PFSK-1 (cell line): ENCODE results near the gene PTS.

Experiments used
- FOXP2 ChIP-seq: optimal IDR thresholded peaks from 2 replicates; pipeline ENCODE3; 2011; ENCODE audit warnings: borderline replicate concordance, control low read depth, inconsistent platforms; ENCODE audit not compliant: insufficient read depth; ENCODE audit errors: extremely low read length, extremely low read depth
- POLR2AphosphoS5 ChIP-seq: IDR thresholded peaks from 2 replicates; pipeline ENCODE4 v1.6.1; 2012; ENCODE audit warnings: low read depth, mild to moderate bottlenecking, control low read depth, low read length, moderate library complexity
- SIN3A ChIP-seq: IDR thresholded peaks from 2 replicates; pipeline ENCODE4 v1.6.1; 2012; ENCODE audit warnings: mild to moderate bottlenecking, low read length, moderate library complexity, borderline replicate concordance; ENCODE audit not compliant: insufficient read depth
- TAF1 ChIP-seq: IDR thresholded peaks from 2 replicates; pipeline ENCODE4 v1.6.1; 2012; ENCODE audit warnings: low read length, control low read depth, borderline replicate concordance; ENCODE audit not compliant: insufficient read depth
- TF ChIP-seq, protein P1 (sequence below), 2 experiments: IDR thresholded peaks; 2 replicates each; pipeline versions ENCODE4 v1.6.1 to v1.8.0; 2011 to 2012; ENCODE audit warnings: low read depth in 2 of 2, low read length in 2 of 2, control low read depth in 1 of 2, inconsistent platforms in 1 of 2, mild to moderate bottlenecking in 1 of 2, moderate library complexity in 1 of 2; ENCODE audit not compliant: insufficient read depth in 1 of 2

The PTS gene

DNA sequence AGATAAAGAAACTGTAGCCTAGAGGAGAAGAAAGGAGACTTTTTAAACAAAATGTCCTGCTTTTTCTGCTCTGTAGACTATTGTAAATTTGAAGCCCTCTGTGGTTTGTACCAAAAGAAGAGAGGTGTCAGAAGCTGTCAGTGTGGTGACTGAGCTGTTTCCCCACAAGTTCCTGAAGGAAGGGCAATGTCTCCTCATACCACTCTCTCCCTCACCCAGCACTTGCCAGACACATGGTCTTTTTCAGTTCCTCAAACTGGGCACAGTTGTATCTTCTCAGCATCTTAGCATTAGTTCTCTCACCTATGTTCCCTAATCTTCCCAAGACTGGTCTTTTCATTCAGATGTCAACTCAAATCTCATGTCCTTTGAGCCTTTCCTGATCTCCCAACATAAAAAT lies 46.6 kb upstream of the PTS start:
- TF ChIP-seq POLR2AphosphoS5 (no peak), FOXP2 (no peak), SIN3A (no peak), TAF1 (no peak)
- TF ChIP-seq, protein P1, sequence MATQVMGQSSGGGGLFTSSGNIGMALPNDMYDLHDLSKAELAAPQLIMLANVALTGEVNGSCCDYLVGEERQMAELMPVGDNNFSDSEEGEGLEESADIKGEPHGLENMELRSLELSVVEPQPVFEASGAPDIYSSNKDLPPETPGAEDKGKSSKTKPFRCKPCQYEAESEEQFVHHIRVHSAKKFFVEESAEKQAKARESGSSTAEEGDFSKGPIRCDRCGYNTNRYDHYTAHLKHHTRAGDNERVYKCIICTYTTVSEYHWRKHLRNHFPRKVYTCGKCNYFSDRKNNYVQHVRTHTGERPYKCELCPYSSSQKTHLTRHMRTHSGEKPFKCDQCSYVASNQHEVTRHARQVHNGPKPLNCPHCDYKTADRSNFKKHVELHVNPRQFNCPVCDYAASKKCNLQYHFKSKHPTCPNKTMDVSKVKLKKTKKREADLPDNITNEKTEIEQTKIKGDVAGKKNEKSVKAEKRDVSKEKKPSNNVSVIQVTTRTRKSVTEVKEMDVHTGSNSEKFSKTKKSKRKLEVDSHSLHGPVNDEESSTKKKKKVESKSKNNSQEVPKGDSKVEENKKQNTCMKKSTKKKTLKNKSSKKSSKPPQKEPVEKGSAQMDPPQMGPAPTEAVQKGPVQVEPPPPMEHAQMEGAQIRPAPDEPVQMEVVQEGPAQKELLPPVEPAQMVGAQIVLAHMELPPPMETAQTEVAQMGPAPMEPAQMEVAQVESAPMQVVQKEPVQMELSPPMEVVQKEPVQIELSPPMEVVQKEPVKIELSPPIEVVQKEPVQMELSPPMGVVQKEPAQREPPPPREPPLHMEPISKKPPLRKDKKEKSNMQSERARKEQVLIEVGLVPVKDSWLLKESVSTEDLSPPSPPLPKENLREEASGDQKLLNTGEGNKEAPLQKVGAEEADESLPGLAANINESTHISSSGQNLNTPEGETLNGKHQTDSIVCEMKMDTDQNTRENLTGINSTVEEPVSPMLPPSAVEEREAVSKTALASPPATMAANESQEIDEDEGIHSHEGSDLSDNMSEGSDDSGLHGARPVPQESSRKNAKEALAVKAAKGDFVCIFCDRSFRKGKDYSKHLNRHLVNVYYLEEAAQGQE (IDR thresholded peaks at IDR 0.05; ENCODE audit: insufficient read depth in 1 of 2, low read depth in 2 of 2, low read length in 2 of 2): no peak

- TF ChIP-seq TAF1 (no peak), FOXP2 (no peak), SIN3A (no peak), POLR2AphosphoS5 (no peak)
- TF ChIP-seq, protein P1 (IDR thresholded peaks at IDR 0.05; ENCODE audit: insufficient read depth in 1 of 2, low read depth in 2 of 2, low read length in 2 of 2): no peak
Observed at GRCh38 chr11:112182867-112183266, 43.4 kb upstream of the PTS start.

DNA sequence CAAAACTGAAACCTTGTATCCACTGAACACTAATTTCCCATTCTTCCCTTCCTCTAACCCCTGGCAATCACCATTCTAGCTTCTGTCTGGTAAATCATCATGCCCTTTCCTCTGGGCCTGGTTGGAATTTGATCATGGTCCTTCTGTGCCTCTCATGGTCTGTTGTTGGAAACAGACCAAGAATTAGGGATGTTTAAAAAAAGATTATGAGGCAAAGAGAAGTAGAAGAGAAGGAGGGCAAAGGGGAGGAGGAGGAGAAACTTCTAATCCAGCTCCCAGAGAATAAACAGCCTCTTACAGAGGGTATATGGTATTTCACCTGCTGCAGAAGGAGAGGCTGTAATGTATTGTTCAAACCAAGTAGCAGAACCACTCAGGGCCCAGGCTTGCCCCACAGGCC lies 40.3 kb upstream of the PTS start:
- TF ChIP-seq SIN3A: no peak
- no peak for TF ChIP-seq FOXP2
- TF ChIP-seq POLR2AphosphoS5: no peak
- no peak for TF ChIP-seq TAF1
- TF ChIP-seq, protein P1 (IDR thresholded peaks at IDR 0.05; ENCODE audit: insufficient read depth in 1 of 2, low read depth in 2 of 2, low read length in 2 of 2): no peak

GRCh38 chr11:112186304-112186703 lies 39.9 kb upstream of the PTS start:
- no peak for TF ChIP-seq FOXP2
- TF ChIP-seq, protein P1 (IDR thresholded peaks at IDR 0.05; ENCODE audit: insufficient read depth in 1 of 2, low read depth in 2 of 2, low read length in 2 of 2): no peak
- TF ChIP-seq SIN3A: no peak
- TF ChIP-seq POLR2AphosphoS5: no peak
- no peak for TF ChIP-seq TAF1

DNA sequence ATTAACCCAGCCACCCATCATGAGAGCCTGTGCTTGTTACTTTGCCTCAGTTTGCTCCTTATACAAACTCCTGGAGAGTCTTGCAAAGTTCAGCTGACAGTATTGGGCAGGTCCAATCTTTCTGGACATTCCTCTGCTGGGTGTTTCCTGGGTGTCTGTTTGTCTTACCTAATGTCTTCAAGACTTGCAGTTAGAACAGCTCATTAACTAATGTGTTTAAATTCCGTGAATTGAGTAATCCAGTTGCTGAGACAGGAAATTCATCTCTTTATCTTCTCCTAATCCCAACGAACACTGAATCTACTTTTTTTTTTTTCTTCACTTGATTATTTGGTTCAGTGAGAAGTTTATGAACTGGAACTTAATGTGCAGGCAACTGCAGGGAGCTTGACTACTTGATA lies 30.3 kb upstream of the PTS start:
- TF ChIP-seq POLR2AphosphoS5 (no peak), SIN3A (no peak), FOXP2 (no peak), TAF1 (no peak)
- TF ChIP-seq, protein P1 (IDR thresholded peaks at IDR 0.05; ENCODE audit: insufficient read depth in 1 of 2, low read depth in 2 of 2, low read length in 2 of 2): no peak
